ENCODE results near the gene CFAP69. TPM values are rescaled to one million over a fixed set of nuclear protein-coding genes. Genes with fewer than 3 reads are reported as not detected.

The CFAP69 gene
- total and polyA plus RNA-seq, 2 donors (not counting 1 experiment from before 2014, with no cell fraction given) = 0.10 to 0.15 TPM

DNA sequence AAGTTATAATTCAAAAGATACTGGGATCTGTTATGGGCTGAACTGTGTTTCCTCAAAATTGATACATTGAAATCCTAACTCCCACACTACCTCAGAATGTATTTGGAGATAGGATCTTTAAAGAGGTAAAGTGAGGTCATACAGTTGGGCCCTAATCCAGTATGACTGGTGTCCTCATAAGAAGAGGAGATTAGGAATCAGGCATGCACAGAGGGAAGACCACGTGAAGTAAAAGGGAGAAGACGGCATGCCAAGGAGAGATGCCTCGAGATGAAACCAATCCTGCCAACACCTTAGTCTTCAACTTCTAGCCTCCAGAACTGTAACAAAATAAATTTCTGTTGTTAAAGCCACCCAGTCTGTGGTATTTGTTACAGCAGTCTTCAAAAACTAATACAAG is 5.9 kb upstream of the CFAP69 start:
- H3K9me3 ChIP-seq (ENCODE audit: control extremely low read depth in 1 of 3, control insufficient read depth in 2 of 3, insufficient read depth in 1 of 3, low read length in 2 of 3) = no peaks in the 10 kb centered on the region
- peaks cover 20% of the 10 kb centered on the region for H3K27me3 Mint-ChIP-seq
- no peaks in the 10 kb centered on the region for H3K79me2 ChIP-seq (ENCODE audit: control insufficient read depth, insufficient read depth, low read length)
- H3K4me1 Mint-ChIP-seq = peaks cover 12% of the 10 kb centered on the region
- no peak overlapping the region for H3K27ac Mint-ChIP-seq
- H3K4me3 ChIP-seq (ENCODE audit: control extremely low read depth in 1 of 5, extremely low read depth in 1 of 5, insufficient read depth in 1 of 5, low read depth in 2 of 5, low read length in 4 of 5) = no peak overlapping the region
- intact Hi-C loops (cut with micrococcal nuclease) = no loop called here
- peaks cover 0 to 19% (median 8%) of the 10 kb centered on the region in 4 experiments for H3K27me3 ChIP-seq (replicated peaks in 1 of 4; ENCODE audit: control extremely low read depth in 1 of 4, control insufficient read depth in 3 of 4, insufficient read depth in 4 of 4, low read length in 3 of 4)
- DNase-seq (no peak), ATAC-seq (ENCODE audit: low read depth) (no peak)
- CTCF ChIA-PET = interaction anchor here (0.7 kb wide), 1 partner anchor 60 kb away, joined by 3 read pairs; no protein-coding TSS in a partner anchor
- no peaks in the 10 kb centered on the region for H3K36me3 ChIP-seq (replicated peaks in 1 of 2; ENCODE audit: control extremely low read depth in 1 of 2, control insufficient read depth in 1 of 2, extremely low read depth in 1 of 2, insufficient read depth in 2 of 2, low read length in 1 of 2)
- H3K4me1 ChIP-seq (ENCODE audit: control insufficient read depth in 2 of 2, insufficient read depth in 2 of 2, low read length in 2 of 2) = peaks cover 0 to 1% of the 10 kb centered on the region in 2 donors
- H3K9me3 Mint-ChIP-seq (ENCODE audit: insufficient read depth) = no peaks in the 10 kb centered on the region
- no peaks in the 10 kb centered on the region for H4K20me1 ChIP-seq (ENCODE audit: control insufficient read depth, insufficient read depth, low read length, poor library complexity, severe bottlenecking)
- POLR2A ChIA-PET = no interaction called here
- no peak overlapping the region for H3K9ac ChIP-seq (ENCODE audit: low read length)
- H3K4me2 ChIP-seq (replicated peaks; ENCODE audit: low read depth, low read length, poor library complexity, severe bottlenecking) = no peak overlapping the region
- TF ChIP-seq, protein P1, sequence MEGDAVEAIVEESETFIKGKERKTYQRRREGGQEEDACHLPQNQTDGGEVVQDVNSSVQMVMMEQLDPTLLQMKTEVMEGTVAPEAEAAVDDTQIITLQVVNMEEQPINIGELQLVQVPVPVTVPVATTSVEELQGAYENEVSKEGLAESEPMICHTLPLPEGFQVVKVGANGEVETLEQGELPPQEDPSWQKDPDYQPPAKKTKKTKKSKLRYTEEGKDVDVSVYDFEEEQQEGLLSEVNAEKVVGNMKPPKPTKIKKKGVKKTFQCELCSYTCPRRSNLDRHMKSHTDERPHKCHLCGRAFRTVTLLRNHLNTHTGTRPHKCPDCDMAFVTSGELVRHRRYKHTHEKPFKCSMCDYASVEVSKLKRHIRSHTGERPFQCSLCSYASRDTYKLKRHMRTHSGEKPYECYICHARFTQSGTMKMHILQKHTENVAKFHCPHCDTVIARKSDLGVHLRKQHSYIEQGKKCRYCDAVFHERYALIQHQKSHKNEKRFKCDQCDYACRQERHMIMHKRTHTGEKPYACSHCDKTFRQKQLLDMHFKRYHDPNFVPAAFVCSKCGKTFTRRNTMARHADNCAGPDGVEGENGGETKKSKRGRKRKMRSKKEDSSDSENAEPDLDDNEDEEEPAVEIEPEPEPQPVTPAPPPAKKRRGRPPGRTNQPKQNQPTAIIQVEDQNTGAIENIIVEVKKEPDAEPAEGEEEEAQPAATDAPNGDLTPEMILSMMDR (IDR thresholded peaks at IDR 0.05) = no peak
- no peak for TF ChIP-seq EZH2 (IDR thresholded peaks at IDR 0.05; ENCODE audit: borderline replicate concordance, insufficient read depth, low read depth, low read length, poor library complexity, severe bottlenecking)
- WGBS (ENCODE audit: insufficient coverage) = 100% methylated on average over 1 of the region's 3 CpGs
- no peak overlapping the region for H3K4me3 Mint-ChIP-seq
- no peak overlapping the region for H3K27ac ChIP-seq (ENCODE audit: low read length in 2 of 2)
- H2AFZ ChIP-seq (ENCODE audit: insufficient read depth, low read depth, low read length, poor library complexity, severe bottlenecking) = no peak overlapping the region

DNA sequence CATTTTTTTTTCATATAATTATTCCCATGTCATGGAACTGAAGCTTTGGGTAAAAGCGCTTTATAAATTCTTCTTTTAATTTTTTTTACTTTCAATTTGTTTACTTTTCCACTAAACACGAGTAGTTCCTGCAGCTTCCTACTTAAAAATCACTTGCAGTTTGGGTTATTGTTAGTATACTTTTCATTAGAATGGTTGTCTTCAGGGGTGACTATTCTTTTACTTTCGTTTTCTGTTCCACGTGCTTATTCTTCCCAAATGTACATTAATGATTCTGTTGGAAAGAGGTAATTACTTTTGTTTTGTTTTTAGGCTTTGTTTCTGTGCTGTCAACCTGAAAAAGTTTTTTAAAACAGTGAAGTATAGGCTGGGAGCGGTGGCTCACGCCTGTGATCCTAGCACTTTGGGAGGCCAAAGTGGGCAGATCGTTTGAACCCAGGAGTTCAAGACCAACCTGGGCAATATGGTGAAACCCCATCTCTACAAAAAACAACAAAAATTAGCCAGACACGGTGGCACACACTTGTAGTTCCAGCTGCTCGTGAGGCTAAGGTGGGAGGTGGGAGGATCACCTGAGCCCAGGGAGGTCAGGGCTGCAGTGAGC is 5.2 kb upstream of the CFAP69 start:
- H3K9ac ChIP-seq (ENCODE audit: low read length) = no peak overlapping the region
- Mint-ChIP-seq H3K27me3 (peaks cover 25% of the 10 kb centered on the region), H3K4me3 (no peak overlapping the region), H3K4me1 (peaks cover 17% of the 10 kb centered on the region), H3K27ac (no peak overlapping the region), H3K9me3 (ENCODE audit: insufficient read depth) (no peaks in the 10 kb centered on the region)
- peaks cover 5 to 8% of the 10 kb centered on the region in 2 donors for H3K4me1 ChIP-seq (ENCODE audit: control insufficient read depth in 2 of 2, insufficient read depth in 2 of 2, low read length in 2 of 2)
- 100% methylated on average over 2 of the region's 9 CpGs for WGBS (ENCODE audit: insufficient coverage)
- no peak for TF ChIP-seq EZH2 (IDR thresholded peaks at IDR 0.05; ENCODE audit: borderline replicate concordance, insufficient read depth, low read depth, low read length, poor library complexity, severe bottlenecking)
- TF ChIP-seq, protein P1 (IDR thresholded peaks at IDR 0.05) = no peak
- DNase-seq (no peak), ATAC-seq (ENCODE audit: low read depth) (no peak)
- no peaks in the 10 kb centered on the region for H3K36me3 ChIP-seq (replicated peaks in 1 of 2; ENCODE audit: control extremely low read depth in 1 of 2, control insufficient read depth in 1 of 2, extremely low read depth in 1 of 2, insufficient read depth in 2 of 2, low read length in 1 of 2)
- no peaks in the 10 kb centered on the region for H3K9me3 ChIP-seq (ENCODE audit: control extremely low read depth in 1 of 3, control insufficient read depth in 2 of 3, insufficient read depth in 1 of 3, low read length in 2 of 3)
- no peak overlapping the region for H3K4me2 ChIP-seq (replicated peaks; ENCODE audit: low read depth, low read length, poor library complexity, severe bottlenecking)
- no peaks in the 10 kb centered on the region for H3K79me2 ChIP-seq (ENCODE audit: control insufficient read depth, insufficient read depth, low read length)
- ChIA-PET CTCF (interaction anchor here (0.7 kb wide), 1 partner anchor 59 kb away, joined by 3 read pairs; no protein-coding TSS in a partner anchor), POLR2A (no interaction called here)
- H4K20me1 ChIP-seq (ENCODE audit: control insufficient read depth, insufficient read depth, low read length, poor library complexity, severe bottlenecking) = no peaks in the 10 kb centered on the region
- H3K4me3 ChIP-seq (ENCODE audit: control extremely low read depth in 1 of 5, extremely low read depth in 1 of 5, insufficient read depth in 1 of 5, low read depth in 2 of 5, low read length in 4 of 5) = no peak overlapping the region
- peaks cover 0 to 19% (median 14%) of the 10 kb centered on the region in 4 experiments for H3K27me3 ChIP-seq (replicated peaks in 1 of 4; ENCODE audit: control extremely low read depth in 1 of 4, control insufficient read depth in 3 of 4, insufficient read depth in 4 of 4, low read length in 3 of 4)
- H3K27ac ChIP-seq (ENCODE audit: low read length in 2 of 2) = no peak overlapping the region
- intact Hi-C loops (cut with micrococcal nuclease) = loop anchor here (10.0 kb wide), 1 partner anchor 355 kb away; the partner anchor contains the start of gene CDK14
- H2AFZ ChIP-seq (ENCODE audit: insufficient read depth, low read depth, low read length, poor library complexity, severe bottlenecking) = no peak overlapping the region
